ENCODE data around the gene MZB1. TPM values are rescaled to one million over a fixed set of nuclear protein-coding genes. Genes with fewer than 3 reads are reported as not detected.

MZB1 gene
- total RNA-seq, 4 donors from 2014 or later: 0.49 to 11.0 (median 2.0) TPM

DNA sequence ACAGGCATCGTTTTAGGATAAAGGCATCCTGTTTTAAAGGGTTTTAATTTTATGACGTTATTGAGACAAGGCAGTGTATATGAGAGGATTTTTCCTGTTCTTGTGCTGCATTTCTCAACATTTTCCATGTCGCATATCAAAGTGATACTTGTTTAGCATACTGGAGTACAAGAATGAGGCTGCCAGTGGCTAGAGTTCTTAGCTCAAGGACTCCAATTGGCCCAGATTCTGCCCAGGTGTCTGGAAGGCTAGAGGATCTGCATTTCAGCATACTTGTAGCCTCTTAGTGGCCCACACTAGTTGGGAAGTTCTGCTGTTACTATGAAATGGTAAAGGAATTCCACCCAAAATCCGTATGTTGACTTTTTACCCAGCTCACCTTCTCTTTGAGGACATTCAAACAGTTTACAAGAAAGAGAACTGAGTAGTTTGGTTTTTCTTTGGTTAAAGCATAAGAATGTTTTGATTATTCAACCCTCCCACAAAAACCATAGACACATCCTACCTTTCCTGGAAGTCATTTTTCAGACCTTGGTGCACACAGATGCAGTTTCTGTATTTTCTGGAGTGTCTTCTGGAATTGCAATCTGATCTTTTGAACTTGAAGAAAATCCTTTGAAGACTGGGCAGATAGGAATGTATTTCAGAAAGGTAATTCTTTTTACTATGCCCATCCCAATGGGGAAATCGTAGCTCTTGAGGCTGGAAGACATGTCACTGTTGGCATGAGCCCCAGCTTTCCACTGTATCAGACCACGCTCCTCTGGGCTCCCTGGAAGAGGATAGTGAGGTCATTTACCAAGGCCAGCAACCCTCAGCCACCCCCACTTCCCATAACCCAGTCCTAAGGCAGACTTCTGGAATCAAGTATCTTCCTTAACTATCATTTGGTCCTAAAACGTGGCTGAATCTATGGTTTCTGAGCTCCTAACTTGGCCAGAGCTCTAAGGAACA lies 18.0 kb downstream of the MZB1 start:
- intact Hi-C loops (cut with DNase I): no loop called here
- WGBS, 2 donors: 75 to 82% methylated on average over 7 of the region's 7 CpGs
- Histone ChIP-seq H3K27ac (no peak overlapping the region), H3K4me3 (no peak overlapping the region), H3K27me3 (no peaks in the 10 kb centered on the region), H3K9me3 (no peaks in the 10 kb centered on the region), H3K4me1 (peaks cover 5 to 19% (median 6%) of the 10 kb centered on the region in 3 donors), H3K36me3 (peaks cover 0 to 74% (median 15%) of the 10 kb centered on the region in 3 donors)
- DNase-seq: no peak
- TF ChIP-seq POLR2A (IDR thresholded peaks at IDR 0.05): no peak
- TF ChIP-seq, protein P1, sequence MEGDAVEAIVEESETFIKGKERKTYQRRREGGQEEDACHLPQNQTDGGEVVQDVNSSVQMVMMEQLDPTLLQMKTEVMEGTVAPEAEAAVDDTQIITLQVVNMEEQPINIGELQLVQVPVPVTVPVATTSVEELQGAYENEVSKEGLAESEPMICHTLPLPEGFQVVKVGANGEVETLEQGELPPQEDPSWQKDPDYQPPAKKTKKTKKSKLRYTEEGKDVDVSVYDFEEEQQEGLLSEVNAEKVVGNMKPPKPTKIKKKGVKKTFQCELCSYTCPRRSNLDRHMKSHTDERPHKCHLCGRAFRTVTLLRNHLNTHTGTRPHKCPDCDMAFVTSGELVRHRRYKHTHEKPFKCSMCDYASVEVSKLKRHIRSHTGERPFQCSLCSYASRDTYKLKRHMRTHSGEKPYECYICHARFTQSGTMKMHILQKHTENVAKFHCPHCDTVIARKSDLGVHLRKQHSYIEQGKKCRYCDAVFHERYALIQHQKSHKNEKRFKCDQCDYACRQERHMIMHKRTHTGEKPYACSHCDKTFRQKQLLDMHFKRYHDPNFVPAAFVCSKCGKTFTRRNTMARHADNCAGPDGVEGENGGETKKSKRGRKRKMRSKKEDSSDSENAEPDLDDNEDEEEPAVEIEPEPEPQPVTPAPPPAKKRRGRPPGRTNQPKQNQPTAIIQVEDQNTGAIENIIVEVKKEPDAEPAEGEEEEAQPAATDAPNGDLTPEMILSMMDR (IDR thresholded peaks at IDR 0.05): no peak

DNA sequence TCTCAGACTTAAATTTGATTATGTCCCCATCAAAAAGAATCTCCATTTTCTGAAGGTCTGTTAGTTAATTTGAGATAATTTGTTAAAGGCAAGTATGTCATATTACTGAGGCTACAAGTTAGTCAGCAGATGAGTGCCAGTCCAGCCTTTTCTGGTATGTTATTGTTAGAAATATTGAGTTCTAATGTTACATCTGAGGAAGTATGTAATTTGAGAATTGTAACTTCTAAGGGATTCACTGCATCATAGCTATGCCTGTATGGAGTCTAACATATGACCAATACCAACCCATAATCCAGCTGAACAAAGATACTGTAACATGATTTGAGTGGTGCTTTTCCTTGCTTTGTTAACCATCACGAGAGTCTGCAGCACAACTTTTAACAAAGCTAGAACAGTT lies 20.5 kb downstream of the MZB1 start:
- no peak overlapping the region for H3K27ac ChIP-seq
- WGBS, 2 donors: 82 to 93% methylated on average over 1 of the region's 1 CpG
- TF ChIP-seq, protein P1 (IDR thresholded peaks at IDR 0.05): no peak
- TF ChIP-seq POLR2A (IDR thresholded peaks at IDR 0.05): no peak
- H3K36me3 ChIP-seq: peaks cover 6 to 93% (median 30%) of the 10 kb centered on the region in 3 donors
- H3K27me3 ChIP-seq: no peaks in the 10 kb centered on the region
- peaks cover 6 to 23% (median 11%) of the 10 kb centered on the region in 3 donors for H3K4me1 ChIP-seq
- H3K9me3 ChIP-seq: no peaks in the 10 kb centered on the region
- no peak overlapping the region for H3K4me3 ChIP-seq
- intact Hi-C loops (cut with DNase I): no loop called here
- no peak for DNase-seq

DNA sequence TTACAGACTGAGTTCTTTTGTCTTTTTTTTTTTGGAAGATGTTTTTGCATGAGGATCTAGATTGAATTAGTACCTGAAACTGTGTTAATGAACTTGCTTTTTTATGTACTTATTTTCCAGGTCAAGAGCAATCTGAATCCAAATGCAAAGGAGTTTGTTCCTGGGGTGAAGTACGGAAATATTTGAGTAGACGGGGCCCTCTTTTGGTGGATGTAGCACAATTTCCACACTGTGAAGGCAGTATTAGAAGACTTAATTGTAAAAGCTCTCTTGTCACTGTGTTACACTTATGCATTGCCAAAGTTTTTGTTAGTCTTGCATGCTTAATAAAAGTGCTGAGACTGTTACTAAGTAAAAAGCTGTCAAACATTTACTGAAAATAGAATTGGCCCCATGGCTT lies 21.1 kb downstream of the MZB1 start:
- WGBS, 2 donors: 56 to 72% methylated on average over 2 of the region's 2 CpGs

DNA sequence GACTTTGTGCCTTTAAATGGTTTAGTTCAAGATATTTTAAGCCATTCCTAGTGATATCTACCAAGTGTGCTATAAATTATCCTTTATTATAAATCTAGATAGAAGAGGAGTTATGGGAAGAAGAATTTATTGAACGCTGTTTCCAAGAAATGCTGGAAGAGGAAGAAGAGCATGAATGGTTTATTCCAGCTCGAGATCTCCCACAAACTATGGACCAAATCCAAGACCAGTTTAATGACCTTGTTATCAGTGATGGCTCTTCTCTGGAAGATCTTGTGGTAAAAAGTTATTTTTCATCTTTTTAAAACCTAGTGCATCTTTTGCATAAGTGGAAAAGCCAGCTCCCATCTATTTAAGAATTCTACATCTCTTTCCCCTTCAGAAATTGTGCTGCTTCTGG lies 25.2 kb downstream of the MZB1 start:
- no peak for DNase-seq
- Histone ChIP-seq H3K36me3 (peaks cover 6 to 72% (median 18%) of the 10 kb centered on the region in 3 donors), H3K27me3 (no peaks in the 10 kb centered on the region), H3K4me1 (peaks cover 0 to 33% (median 6%) of the 10 kb centered on the region in 3 donors), H3K27ac (peak overlapping the region in 2 of 4 donors; percentile 68 to 74), H3K9me3 (no peaks in the 10 kb centered on the region), H3K4me3 (no peak overlapping the region)
- intact Hi-C loops (cut with DNase I): no loop called here
- TF ChIP-seq POLR2A (IDR thresholded peaks at IDR 0.05): no peak
- 76 to 93% methylated on average over 2 of the region's 2 CpGs for WGBS, 2 donors

More for the DNA sequence above, 21.1 kb downstream of the MZB1 start:
- TF ChIP-seq, protein P1 (IDR thresholded peaks at IDR 0.05): no peak
- TF ChIP-seq POLR2A (IDR thresholded peaks at IDR 0.05): no peak
- Histone ChIP-seq H3K4me3 (no peak overlapping the region), H3K27me3 (no peaks in the 10 kb centered on the region), H3K27ac (no peak overlapping the region), H3K9me3 (no peaks in the 10 kb centered on the region), H3K4me1 (peaks cover 2 to 23% (median 6%) of the 10 kb centered on the region in 3 donors), H3K36me3 (peaks cover 6 to 99% (median 33%) of the 10 kb centered on the region in 3 donors)
- intact Hi-C loops (cut with DNase I): no loop called here
- no peak for DNase-seq

DNA sequence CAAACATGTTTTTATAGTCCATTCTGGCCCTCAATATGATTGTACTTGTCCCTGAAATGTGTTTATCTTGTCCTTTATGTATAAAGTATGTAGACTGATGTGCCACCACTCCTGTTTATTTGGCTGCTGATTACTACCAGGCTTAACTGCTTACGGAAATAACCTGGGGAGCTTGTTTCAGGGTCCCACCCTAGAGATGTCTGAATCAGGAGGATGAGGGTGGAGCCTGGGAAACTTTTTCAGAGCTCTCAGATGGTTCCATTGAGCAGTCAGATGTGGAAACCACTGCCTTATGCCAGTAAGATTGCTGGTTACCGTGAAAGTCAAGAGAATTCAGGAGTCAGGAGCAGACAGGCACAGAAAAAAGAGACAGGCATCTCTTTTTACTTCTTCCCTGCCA lies 25.8 kb downstream of the MZB1 start:
- no peaks in the 10 kb centered on the region for H3K27me3 ChIP-seq
- TF ChIP-seq, protein P1 (IDR thresholded peaks at IDR 0.05): no peak
- no peak for TF ChIP-seq POLR2A (IDR thresholded peaks at IDR 0.05)
- intact Hi-C loops (cut with DNase I): no loop called here
- H3K4me1 ChIP-seq: peaks cover 0 to 38% (median 6%) of the 10 kb centered on the region in 3 donors
- H3K27ac ChIP-seq: peak overlapping the region in 2 of 4 donors; percentile 68 to 74
- WGBS, 2 donors: 34 to 52% methylated on average over 2 of the region's 2 CpGs
- no peak for DNase-seq
- no peak overlapping the region for H3K4me3 ChIP-seq
- no peaks in the 10 kb centered on the region for H3K9me3 ChIP-seq
- H3K36me3 ChIP-seq: peaks cover 6 to 66% (median 18%) of the 10 kb centered on the region in 3 donors

All from esophagus squamous epithelium (tissue), 5 donors.